ENCODE results near the gene WNT9B.

DNA sequence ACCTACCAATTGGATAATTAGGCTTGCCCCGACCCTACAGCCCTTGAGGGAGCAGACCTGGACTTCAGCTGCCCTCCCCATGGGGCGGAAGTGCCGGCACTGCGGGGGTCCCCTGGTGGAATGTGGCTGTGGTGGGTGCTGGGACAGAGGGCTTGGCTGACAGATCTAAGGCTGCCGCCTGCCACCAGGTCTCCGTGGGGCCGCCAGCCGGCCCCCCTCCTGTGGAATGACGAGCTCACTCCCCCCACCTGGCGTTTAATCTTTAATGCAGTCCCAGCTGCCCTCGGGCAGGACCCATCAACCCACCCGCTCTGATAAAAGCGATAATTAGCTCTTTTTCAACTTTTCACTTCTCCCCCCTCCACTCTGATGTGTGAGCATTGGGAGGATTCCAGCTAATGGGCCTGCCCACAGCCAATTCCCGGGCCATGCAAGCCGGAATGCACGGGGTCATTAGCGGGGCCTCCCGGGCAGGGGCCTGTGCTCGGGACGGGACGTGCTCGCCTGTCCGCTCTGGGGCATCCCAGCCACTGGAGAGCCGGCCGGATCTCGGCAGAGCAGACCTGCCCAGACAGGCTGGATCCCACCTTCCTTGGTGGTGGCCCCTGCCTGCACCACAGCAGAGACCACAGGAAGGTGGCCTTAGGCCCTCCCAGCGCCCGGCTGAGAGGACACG, 43.2 kb downstream of the WNT9B start:
- TF ChIP-seq, protein P1, sequence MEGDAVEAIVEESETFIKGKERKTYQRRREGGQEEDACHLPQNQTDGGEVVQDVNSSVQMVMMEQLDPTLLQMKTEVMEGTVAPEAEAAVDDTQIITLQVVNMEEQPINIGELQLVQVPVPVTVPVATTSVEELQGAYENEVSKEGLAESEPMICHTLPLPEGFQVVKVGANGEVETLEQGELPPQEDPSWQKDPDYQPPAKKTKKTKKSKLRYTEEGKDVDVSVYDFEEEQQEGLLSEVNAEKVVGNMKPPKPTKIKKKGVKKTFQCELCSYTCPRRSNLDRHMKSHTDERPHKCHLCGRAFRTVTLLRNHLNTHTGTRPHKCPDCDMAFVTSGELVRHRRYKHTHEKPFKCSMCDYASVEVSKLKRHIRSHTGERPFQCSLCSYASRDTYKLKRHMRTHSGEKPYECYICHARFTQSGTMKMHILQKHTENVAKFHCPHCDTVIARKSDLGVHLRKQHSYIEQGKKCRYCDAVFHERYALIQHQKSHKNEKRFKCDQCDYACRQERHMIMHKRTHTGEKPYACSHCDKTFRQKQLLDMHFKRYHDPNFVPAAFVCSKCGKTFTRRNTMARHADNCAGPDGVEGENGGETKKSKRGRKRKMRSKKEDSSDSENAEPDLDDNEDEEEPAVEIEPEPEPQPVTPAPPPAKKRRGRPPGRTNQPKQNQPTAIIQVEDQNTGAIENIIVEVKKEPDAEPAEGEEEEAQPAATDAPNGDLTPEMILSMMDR (conservative IDR thresholded peaks at IDR 0.05 in 1 of 2, IDR thresholded peaks at IDR 0.05 in 1 of 2; ENCODE audit: low read depth in 1 of 2, low read length in 2 of 2): no peak
- no peak for TF ChIP-seq EZH2 (IDR thresholded peaks at IDR 0.05; ENCODE audit: low read length, missing control alignments)
